GM12878 (cell line): Measurements from ENCODE around the gene TSTD2. TPM values are rescaled to one million over a fixed set of nuclear protein-coding genes. Genes with fewer than 3 reads are reported as not detected.

Source experiments
- BHLHE40 ChIP-seq, 2 experiments: fragments of 450-650 bp in 1 of 2; IDR thresholded peaks; 2 replicates each; pipeline ENCODE4 v1.6.1; 2011 to 2017; ENCODE audit warnings: low read depth in 2 of 2, borderline replicate concordance in 1 of 2, improper control_type of control experiment in 1 of 2, low read length in 1 of 2, mild to moderate bottlenecking in 1 of 2
- DPF2 ChIP-seq: fragments of 450-650 bp; IDR thresholded peaks from 2 replicates; pipeline ENCODE4 v1.6.1; 2017; ENCODE audit warnings: mild to moderate bottlenecking
- ELK1 ChIP-seq: IDR thresholded peaks from 2 replicates; pipeline ENCODE4 v1.6.1; 2012; ENCODE audit warnings: low read depth, low read length, improper control_type of control experiment
- EP300 ChIP-seq, 2 experiments: fragments of 150-350 bp in 1 of 2; IDR thresholded peaks; 2 replicates each; pipeline ENCODE4 v1.6.1; 2011 to 2012; ENCODE audit warnings: low read depth in 2 of 2, low read length in 2 of 2, borderline replicate concordance in 1 of 2, improper control_type of control experiment in 1 of 2, inconsistent platforms in 1 of 2; ENCODE audit not compliant: control insufficient read depth in 1 of 2
- EZH2 ChIP-seq: IDR thresholded peaks from 2 replicates; pipeline ENCODE4 v1.6.1; 2012; ENCODE audit warnings: low read depth, mild to moderate bottlenecking, control low read depth, inconsistent platforms, low read length, borderline replicate concordance; ENCODE audit not compliant: control insufficient read depth
- HCFC1 ChIP-seq: fragments of 150-350 bp; IDR thresholded peaks from 2 replicates; pipeline ENCODE4 v1.6.1; 2014; ENCODE audit warnings: low read length
- HDGF ChIP-seq: fragments of 450-650 bp; IDR thresholded peaks from 2 replicates; pipeline ENCODE4 v1.6.1; 2016; ENCODE audit warnings: antibody characterized with exemption
- IKZF1 ChIP-seq: fragments of 450-650 bp; conservative IDR thresholded peaks from 2 replicates; pipeline ENCODE4 v1.6.1; 2017; ENCODE audit warnings: antibody characterized with exemption, mild to moderate bottlenecking
- IKZF2 ChIP-seq, 2 experiments: fragments of 450-650 bp; IDR thresholded peaks; 2 replicates each; pipeline ENCODE4 v1.6.1; 2017; ENCODE audit warnings: mild to moderate bottlenecking in 2 of 2, moderate library complexity in 2 of 2
- KAT2A ChIP-seq: conservative IDR thresholded peaks from 2 replicates; pipeline ENCODE4 v1.6.1; 2011; ENCODE audit warnings: low read depth, low read length; ENCODE audit not compliant: control insufficient read depth
- MLLT1 ChIP-seq: fragments of 450-650 bp; IDR thresholded peaks from 2 replicates; pipeline ENCODE4 v1.6.1; 2016; ENCODE audit warnings: mild to moderate bottlenecking
- MTA2 ChIP-seq: fragments of 450-650 bp; IDR thresholded peaks from 2 replicates; pipeline ENCODE4 v1.6.1; 2016; ENCODE audit warnings: low read depth, mild to moderate bottlenecking, moderate library complexity
- NR2C1 ChIP-seq: fragments of 450-650 bp; IDR thresholded peaks from 2 replicates; pipeline ENCODE4 v1.6.1; 2017; ENCODE audit warnings: antibody characterized with exemption, mild to moderate bottlenecking, moderate library complexity
- POLR2AphosphoS2 ChIP-seq: IDR thresholded peaks from 2 replicates; pipeline ENCODE4 v1.6.1; 2011; ENCODE audit warnings: low read depth, mild to moderate bottlenecking, low read length, improper control_type of control experiment, moderate library complexity
- POLR2AphosphoS5 ChIP-seq: IDR thresholded peaks from 2 replicates; pipeline ENCODE4 v1.6.1; 2011; ENCODE audit warnings: mild to moderate bottlenecking, low read length, inconsistent platforms
- RAD51 ChIP-seq: fragments of 450-650 bp; IDR thresholded peaks from 2 replicates; pipeline ENCODE4 v1.6.1; 2016; ENCODE audit warnings: moderate library complexity, mild to moderate bottlenecking, inconsistent platforms
- STAT3 ChIP-seq: IDR thresholded peaks from 2 replicates; pipeline ENCODE4 v1.6.1; 2011; ENCODE audit warnings: low read depth, low read length, improper control_type of control experiment
- SUZ12 ChIP-seq: fragments of 200-600 bp; sonication (generic); IDR thresholded peaks from one replicate; pipeline ENCODE4 v1.6.1; 2018; ENCODE audit warnings: antibody characterized with exemption, mild to moderate bottlenecking; ENCODE audit not compliant: unreplicated experiment
- TAF1 ChIP-seq: IDR thresholded peaks from 2 replicates; pipeline ENCODE4 v1.6.1; 2011; ENCODE audit warnings: mild to moderate bottlenecking, low read depth, low read length, borderline replicate concordance
- TCF7 ChIP-seq: IDR thresholded peaks from 2 replicates; pipeline ENCODE4 v1.6.1; 2014; ENCODE audit warnings: antibody characterized with exemption, borderline replicate concordance
- USF2 ChIP-seq: IDR thresholded peaks from 2 replicates; pipeline ENCODE4 v1.6.1; 2011; ENCODE audit warnings: low read depth, low read length, improper control_type of control experiment, borderline replicate concordance
- YY1 ChIP-seq: IDR thresholded peaks from 2 replicates; pipeline ENCODE4 v1.6.1; 2011; ENCODE audit warnings: low read depth, mild to moderate bottlenecking, low read length
- ZNF217 ChIP-seq: fragments of 450-650 bp; IDR thresholded peaks from 2 replicates; pipeline ENCODE4 v1.6.1; 2017; ENCODE audit warnings: antibody characterized with exemption, mild to moderate bottlenecking
- ZNF24 ChIP-seq: fragments of 450-650 bp; IDR thresholded peaks from 2 replicates; pipeline ENCODE4 v1.6.1; 2017; ENCODE audit warnings: antibody characterized with exemption, mild to moderate bottlenecking
- ZNF622 ChIP-seq: fragments of 450-650 bp; IDR thresholded peaks from 2 replicates; pipeline ENCODE4 v1.6.1; 2017; ENCODE audit warnings: mild to moderate bottlenecking, inconsistent platforms
- polyA plus RNA-seq, 11 experiments: library from polyadenylated mRNA; depleted of rRNA in 4 of 11; unstranded in 6 of 11; stranded (reverse) in 5 of 11; fragments of >200 nt; fragmentation: Nextera tagmentation in 4 of 11; fragmentation: Illumina TruSeq in 1 of 11; extraction: Ambion mirVana in 4 of 11; extraction: Trizol in 1 of 11; gene quantifications; 1 replicate in 1 of 11; 2 replicates in 10 of 11; pipeline versions ENCODE4 v1.2.1 to v1.2.3, GENCODE V29; 2011 to 2016; ENCODE audit warnings: inconsistent platforms in 2 of 11, missing spikeins in 2 of 11, low read depth in 1 of 11
- total RNA-seq, 4 experiments: library from RNA; depleted of rRNA in 3 of 4; stranded (reverse); fragments of >200 nt in 3 of 4; fragmentation: Illumina TruSeq in 1 of 4; extraction: Trizol in 1 of 4; gene quantifications; 2 replicates each; pipeline versions ENCODE4 v1.2.1 to v1.2.3, GENCODE V29; 2013 to 2021
- TF ChIP-seq, protein P1 (sequence below): IDR thresholded peaks from 2 replicates; pipeline ENCODE4 v1.6.1; 2011; ENCODE audit warnings: mild to moderate bottlenecking, low read depth, low read length, moderate library complexity; ENCODE audit not compliant: insufficient replicate concordance

The TSTD2 gene
- total and polyA plus RNA-seq, 10 of the 15 experiments (the other 5 are each of a cell fraction or from before 2014, with no cell fraction given), result 5.0 to 30.6 (median 14.1) TPM

- no peak; the same call in 1 of the 2 replicates for TF ChIP-seq TAF1
- TF ChIP-seq STAT3, result no peak
- TF ChIP-seq ZNF622, result no peak
- no peak for TF ChIP-seq ZNF24
- TF ChIP-seq USF2, result no peak
- TF ChIP-seq, protein P1, sequence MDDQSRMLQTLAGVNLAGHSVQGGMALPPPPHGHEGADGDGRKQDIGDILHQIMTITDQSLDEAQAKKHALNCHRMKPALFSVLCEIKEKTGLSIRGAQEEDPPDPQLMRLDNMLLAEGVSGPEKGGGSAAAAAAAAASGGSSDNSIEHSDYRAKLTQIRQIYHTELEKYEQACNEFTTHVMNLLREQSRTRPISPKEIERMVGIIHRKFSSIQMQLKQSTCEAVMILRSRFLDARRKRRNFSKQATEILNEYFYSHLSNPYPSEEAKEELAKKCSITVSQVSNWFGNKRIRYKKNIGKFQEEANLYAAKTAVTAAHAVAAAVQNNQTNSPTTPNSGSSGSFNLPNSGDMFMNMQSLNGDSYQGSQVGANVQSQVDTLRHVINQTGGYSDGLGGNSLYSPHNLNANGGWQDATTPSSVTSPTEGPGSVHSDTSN, result no peak
- no peak for TF ChIP-seq POLR2AphosphoS5
- peak; percentile 18 to 33; a peak in 2 of 4 replicates for TF ChIP-seq IKZF2 (IDR thresholded peaks at IDR 0.05)
- TF ChIP-seq SUZ12, result no peak
- TF ChIP-seq NR2C1, result no peak
- peak; percentile 52; the same call in 1 of the 2 replicates for TF ChIP-seq RAD51
- TF ChIP-seq IKZF1, result peak; percentile 49; the same call in 1 of the 2 replicates
- no peak for TF ChIP-seq MTA2
- no peak for TF ChIP-seq TCF7
- peak; percentile 26; the same call in 1 of the 2 replicates for TF ChIP-seq DPF2
- TF ChIP-seq ZNF217, result no peak
- no peak for TF ChIP-seq YY1
- TF ChIP-seq ELK1, result no peak
- TF ChIP-seq HCFC1, result no peak
- TF ChIP-seq POLR2AphosphoS2, result no peak
- no peak for TF ChIP-seq KAT2A
- peak; percentile 62 to 72; a peak in 3 of 4 replicates for TF ChIP-seq BHLHE40 (IDR thresholded peaks at IDR 0.05; ENCODE audit: borderline replicate concordance in 1 of 2, low read depth in 2 of 2, low read length in 1 of 2)
- TF ChIP-seq MLLT1, result peak; percentile 39; the same call in 1 of the 2 replicates
- TF ChIP-seq EZH2, result no peak
- TF ChIP-seq EP300 (IDR thresholded peaks at IDR 0.05; ENCODE audit: borderline replicate concordance in 1 of 2, control insufficient read depth in 1 of 2, low read depth in 2 of 2, low read length in 2 of 2), result peak in 1 of 2 experiments; percentile 37; a peak in 1 of 4 replicates
- no peak; the same call in 1 of the 2 replicates for TF ChIP-seq HDGF
Measured at GRCh38 chr9:97559111-97559514, 74.1 kb downstream of the TSTD2 start (continued).
